Gastroesophageal sphincter (tissue), 3 donors: Measurements from ENCODE around the gene TSKU.

ENCODE experiments used
- EP300 ChIP-seq: sonication (generic); formaldehyde crosslinking; IDR thresholded peaks from one replicate; pipeline ENCODE4 v1.6.1; 2017; ENCODE audit warnings: antibody characterized with exemption, mild to moderate bottlenecking
- POLR2A ChIP-seq, 2 donors: fragments of 450-650 bp; IDR thresholded peaks; one replicate each; pipeline ENCODE4 v1.6.1; 2017; ENCODE audit warnings: antibody characterized with exemption in 2 of 2, mild to moderate bottlenecking in 2 of 2, moderate library complexity in 1 of 2
- TF ChIP-seq, protein P1 (sequence below), 4 experiments: fragments of 200-600 bp in 2 of 4; fragments of 450-650 bp in 2 of 4; sonication (generic) in 1 of 4; IDR thresholded peaks; one replicate each; pipeline ENCODE4 v1.5.1; 2017 to 2019; ENCODE audit warnings: antibody characterized with exemption in 4 of 4, mild to moderate bottlenecking in 2 of 4, moderate library complexity in 2 of 4

DNA sequence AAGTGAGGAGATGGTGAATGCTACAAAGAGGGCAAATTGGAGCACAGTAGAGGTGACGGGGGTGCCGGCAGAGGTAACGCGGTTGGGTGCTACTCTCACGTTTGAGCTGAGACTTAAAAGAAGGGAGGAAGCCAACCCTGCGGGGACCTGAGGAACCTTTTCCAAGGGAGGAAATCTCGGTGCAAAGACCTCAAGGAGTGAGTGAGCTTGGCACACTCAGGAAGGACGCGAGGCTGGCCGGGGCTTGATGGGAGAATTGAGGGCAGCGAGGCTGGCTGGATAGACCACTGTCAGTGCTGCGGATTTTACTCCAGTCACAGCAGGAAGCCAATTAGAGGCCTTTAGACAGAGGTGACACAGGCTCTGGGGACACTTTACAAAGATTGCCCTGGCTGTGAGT, 25.0 kb downstream of the TSKU start:
- TF ChIP-seq POLR2A (IDR thresholded peaks at IDR 0.05) (no peak), EP300 (no peak)
- TF ChIP-seq, protein P1, sequence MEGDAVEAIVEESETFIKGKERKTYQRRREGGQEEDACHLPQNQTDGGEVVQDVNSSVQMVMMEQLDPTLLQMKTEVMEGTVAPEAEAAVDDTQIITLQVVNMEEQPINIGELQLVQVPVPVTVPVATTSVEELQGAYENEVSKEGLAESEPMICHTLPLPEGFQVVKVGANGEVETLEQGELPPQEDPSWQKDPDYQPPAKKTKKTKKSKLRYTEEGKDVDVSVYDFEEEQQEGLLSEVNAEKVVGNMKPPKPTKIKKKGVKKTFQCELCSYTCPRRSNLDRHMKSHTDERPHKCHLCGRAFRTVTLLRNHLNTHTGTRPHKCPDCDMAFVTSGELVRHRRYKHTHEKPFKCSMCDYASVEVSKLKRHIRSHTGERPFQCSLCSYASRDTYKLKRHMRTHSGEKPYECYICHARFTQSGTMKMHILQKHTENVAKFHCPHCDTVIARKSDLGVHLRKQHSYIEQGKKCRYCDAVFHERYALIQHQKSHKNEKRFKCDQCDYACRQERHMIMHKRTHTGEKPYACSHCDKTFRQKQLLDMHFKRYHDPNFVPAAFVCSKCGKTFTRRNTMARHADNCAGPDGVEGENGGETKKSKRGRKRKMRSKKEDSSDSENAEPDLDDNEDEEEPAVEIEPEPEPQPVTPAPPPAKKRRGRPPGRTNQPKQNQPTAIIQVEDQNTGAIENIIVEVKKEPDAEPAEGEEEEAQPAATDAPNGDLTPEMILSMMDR (IDR thresholded peaks at IDR 0.05): no peak
